ENCODE results near the gene ANKRD13A.

GRCh38 chr12:110012659-110013058 lies 13.4 kb downstream of the ANKRD13A start:
- TF ChIP-seq, protein P1, sequence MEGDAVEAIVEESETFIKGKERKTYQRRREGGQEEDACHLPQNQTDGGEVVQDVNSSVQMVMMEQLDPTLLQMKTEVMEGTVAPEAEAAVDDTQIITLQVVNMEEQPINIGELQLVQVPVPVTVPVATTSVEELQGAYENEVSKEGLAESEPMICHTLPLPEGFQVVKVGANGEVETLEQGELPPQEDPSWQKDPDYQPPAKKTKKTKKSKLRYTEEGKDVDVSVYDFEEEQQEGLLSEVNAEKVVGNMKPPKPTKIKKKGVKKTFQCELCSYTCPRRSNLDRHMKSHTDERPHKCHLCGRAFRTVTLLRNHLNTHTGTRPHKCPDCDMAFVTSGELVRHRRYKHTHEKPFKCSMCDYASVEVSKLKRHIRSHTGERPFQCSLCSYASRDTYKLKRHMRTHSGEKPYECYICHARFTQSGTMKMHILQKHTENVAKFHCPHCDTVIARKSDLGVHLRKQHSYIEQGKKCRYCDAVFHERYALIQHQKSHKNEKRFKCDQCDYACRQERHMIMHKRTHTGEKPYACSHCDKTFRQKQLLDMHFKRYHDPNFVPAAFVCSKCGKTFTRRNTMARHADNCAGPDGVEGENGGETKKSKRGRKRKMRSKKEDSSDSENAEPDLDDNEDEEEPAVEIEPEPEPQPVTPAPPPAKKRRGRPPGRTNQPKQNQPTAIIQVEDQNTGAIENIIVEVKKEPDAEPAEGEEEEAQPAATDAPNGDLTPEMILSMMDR (IDR thresholded peaks at IDR 0.05) = no peak
- no peak for TF ChIP-seq POLR2A (IDR thresholded peaks at IDR 0.05)

All from body of pancreas (tissue), 4 donors.